MM.1S (cell line): Measurements from ENCODE around the gene GUCY1A2.

ENCODE experiments used
- DNase-seq: peaks from one replicate; pipeline ENCODE4 v3.0.0-alpha.2; 2015
- H2AFZ ChIP-seq: fragments of 300-600 bp; sonication (generic); 2 replicates; pipeline ENCODE4 v1.6.0; 2016; ENCODE audit warnings: antibody characterized with exemption, low read length
- H3F3A ChIP-seq: fragments of 300-600 bp; sonication (generic); 2 replicates; pipeline ENCODE4 v1.6.1; 2016; ENCODE audit warnings: mild to moderate bottlenecking, antibody characterized with exemption, low read length, moderate library complexity, mixed read lengths; ENCODE audit not compliant: insufficient read depth
- H3K27ac ChIP-seq: fragments of 300-600 bp; sonication (generic); 2 replicates; pipeline ENCODE4 v1.5.1; 2016; ENCODE audit warnings: mild to moderate bottlenecking, low read length
- H3K27me3 ChIP-seq: fragments of 300-600 bp; sonication (generic); replicated peaks from 2 replicates; pipeline ENCODE4 v1.6.0; 2016; ENCODE audit warnings: low read length; ENCODE audit not compliant: insufficient read depth
- H3K36me3 ChIP-seq: fragments of 300-600 bp; sonication (generic); replicated peaks from 2 replicates; pipeline ENCODE4 v1.6.1; 2016; ENCODE audit warnings: mild to moderate bottlenecking, low read length, mixed read lengths; ENCODE audit not compliant: insufficient read depth
- H3K4me1 ChIP-seq: fragments of 300-600 bp; sonication (generic); 2 replicates; pipeline ENCODE4 v1.6.1; 2016; ENCODE audit warnings: low read length, mixed read lengths
- H3K4me2 ChIP-seq: fragments of 300-600 bp; sonication (generic); 2 replicates; pipeline ENCODE4 v1.6.0; 2016; ENCODE audit warnings: low read depth, low read length
- H3K4me3 ChIP-seq: fragments of 300-600 bp; sonication (generic); 2 replicates; pipeline ENCODE4 v1.5.1; 2016; ENCODE audit warnings: low read length, mixed read lengths
- H3K79me2 ChIP-seq: fragments of 300-600 bp; sonication (generic); 2 replicates; pipeline ENCODE4 v1.6.1; 2016; ENCODE audit warnings: mixed run types, low read length, mixed read lengths
- H3K9ac ChIP-seq: fragments of 300-600 bp; sonication (generic); 2 replicates; pipeline ENCODE4 v1.6.1; 2016; ENCODE audit warnings: low read length, mixed read lengths
- H3K9me2 ChIP-seq: fragments of 300-600 bp; sonication (generic); replicated peaks from 2 replicates; pipeline ENCODE4 v1.6.1; 2016; ENCODE audit warnings: mild to moderate bottlenecking, low read length, mixed read lengths; ENCODE audit not compliant: insufficient read depth
- H3K9me3 ChIP-seq: fragments of 300-600 bp; sonication (generic); replicated peaks from 2 replicates; pipeline ENCODE4 v1.6.1; 2016; ENCODE audit warnings: mild to moderate bottlenecking, low read length, mixed read lengths; ENCODE audit not compliant: insufficient read depth
- H4K20me1 ChIP-seq: fragments of 300-600 bp; sonication (generic); 2 replicates; pipeline ENCODE4 v1.6.1; 2016; ENCODE audit warnings: mild to moderate bottlenecking, low read length, moderate library complexity, mixed read lengths; ENCODE audit not compliant: insufficient read depth
- CTCF ChIP-seq: fragments of 300-600 bp; sonication (generic); IDR thresholded peaks from 2 replicates; pipeline ENCODE4 v1.5.1; 2016; ENCODE audit warnings: antibody characterized with exemption, low read length, mixed read lengths
- EZH2 ChIP-seq: fragments of 300-600 bp; sonication (generic); optimal IDR thresholded peaks from 2 replicates; pipeline ENCODE3; 2017; ENCODE audit warnings: low read depth, mild to moderate bottlenecking, antibody characterized with exemption, low read length, mixed read lengths
- EZH2phosphoT487 ChIP-seq: fragments of 300-600 bp; sonication (generic); IDR thresholded peaks from 2 replicates; pipeline ENCODE4 v1.6.1; 2018; ENCODE audit warnings: antibody characterized with exemption, low read length

The GUCY1A2 gene

GRCh38 chr11:106733635-106734034, 284.6 kb downstream of the GUCY1A2 start:
- Histone ChIP-seq H3K4me3 (no peak overlapping the region), H3K36me3 (no peaks in the 10 kb centered on the region), H2AFZ (no peak overlapping the region), H3K9me3 (no peaks in the 10 kb centered on the region), H3K27ac (no peak overlapping the region), H3K4me2 (no peak overlapping the region), H3K9ac (no peak overlapping the region), H4K20me1 (no peaks in the 10 kb centered on the region), H3F3A (no peaks in the 10 kb centered on the region), H3K27me3 (no peaks in the 10 kb centered on the region), H3K9me2 (no peaks in the 10 kb centered on the region), H3K4me1 (no peaks in the 10 kb centered on the region), H3K79me2 (no peaks in the 10 kb centered on the region)
- TF ChIP-seq CTCF (no peak), EZH2phosphoT487 (no peak), EZH2 (no peak)
- no peak for DNase-seq

GRCh38 chr11:106728859-106729258, 289.4 kb downstream of the GUCY1A2 start:
- Histone ChIP-seq H3K9me3 (no peaks in the 10 kb centered on the region), H3K4me1 (no peaks in the 10 kb centered on the region), H3K36me3 (no peaks in the 10 kb centered on the region), H3K79me2 (no peaks in the 10 kb centered on the region), H3K27ac (no peak overlapping the region), H3K27me3 (no peaks in the 10 kb centered on the region), H3K4me2 (no peak overlapping the region), H3K9me2 (no peaks in the 10 kb centered on the region), H3F3A (no peaks in the 10 kb centered on the region), H4K20me1 (no peaks in the 10 kb centered on the region), H2AFZ (no peak overlapping the region), H3K4me3 (no peak overlapping the region), H3K9ac (no peak overlapping the region)
- DNase-seq = no peak
- TF ChIP-seq EZH2 (no peak), CTCF (no peak), EZH2phosphoT487 (no peak)

- no peaks in the 10 kb centered on the region for H3K27me3 ChIP-seq
- H4K20me1 ChIP-seq = no peaks in the 10 kb centered on the region
- H3K9ac ChIP-seq = no peak overlapping the region
- TF ChIP-seq EZH2 (no peak), CTCF (no peak), EZH2phosphoT487 (no peak)
- no peak overlapping the region for H3K4me2 ChIP-seq
- DNase-seq = no peak
- H3K4me3 ChIP-seq = no peak overlapping the region
- H3K79me2 ChIP-seq = no peaks in the 10 kb centered on the region
- no peaks in the 10 kb centered on the region for H3K9me2 ChIP-seq
- no peaks in the 10 kb centered on the region for H3K9me3 ChIP-seq
- H2AFZ ChIP-seq = no peak overlapping the region
- no peaks in the 10 kb centered on the region for H3F3A ChIP-seq
- no peaks in the 10 kb centered on the region for H3K36me3 ChIP-seq
- no peak overlapping the region for H3K27ac ChIP-seq
- H3K4me1 ChIP-seq = no peaks in the 10 kb centered on the region
Observed at GRCh38 chr11:106728379-106728778, 289.9 kb downstream of the GUCY1A2 start.

GRCh38 chr11:106727256-106727655, 291.0 kb downstream of the GUCY1A2 start:
- Histone ChIP-seq H3K27me3 (no peaks in the 10 kb centered on the region), H3K79me2 (no peaks in the 10 kb centered on the region), H3K4me3 (no peak overlapping the region), H4K20me1 (no peaks in the 10 kb centered on the region), H3K9ac (no peak overlapping the region), H3K9me3 (no peaks in the 10 kb centered on the region), H3K9me2 (no peaks in the 10 kb centered on the region), H3F3A (no peaks in the 10 kb centered on the region), H2AFZ (no peak overlapping the region), H3K27ac (no peak overlapping the region), H3K4me2 (no peak overlapping the region), H3K36me3 (no peaks in the 10 kb centered on the region), H3K4me1 (no peaks in the 10 kb centered on the region)
- no peak for DNase-seq
- no peak for TF ChIP-seq CTCF
